C4-2B (cell line): ENCODE measurements around the gene FRMD4A.

Source experiments
- CTCF ChIP-seq: fragments of 450-650 bp; conservative IDR thresholded peaks from 2 replicates; pipeline ENCODE4 v1.5.1; 2017; ENCODE audit warnings: mild to moderate bottlenecking
- ZFX ChIP-seq: fragments of 450-650 bp; IDR thresholded peaks from 2 replicates; pipeline ENCODE4 v1.6.1; 2017

DNA sequence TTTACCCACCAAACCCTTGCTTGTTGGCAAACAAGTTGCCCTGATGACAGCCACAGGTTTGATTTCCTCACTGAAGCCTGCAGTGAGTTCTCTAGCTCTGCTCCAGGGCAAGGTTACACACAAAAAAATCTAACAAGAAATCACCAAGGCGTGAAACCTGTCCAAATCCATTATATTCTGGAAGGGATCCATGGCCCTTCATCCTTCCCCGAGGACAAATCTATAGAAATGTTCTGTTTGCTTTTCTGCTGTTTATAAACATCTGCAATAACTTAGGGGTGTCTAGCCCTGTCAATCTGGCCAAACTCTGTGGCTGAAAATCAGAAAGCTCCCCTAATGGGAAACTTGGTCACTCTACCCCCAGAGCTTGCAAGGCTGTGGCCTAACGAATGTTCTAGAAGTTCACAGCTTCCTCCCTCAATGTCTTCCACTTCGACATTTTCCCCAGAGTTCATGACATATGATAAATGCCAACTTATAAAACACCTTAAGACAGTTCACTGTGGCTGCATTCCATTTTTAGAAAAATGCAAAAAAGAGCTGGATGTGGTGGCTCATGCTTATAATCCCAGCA, 579.4 kb downstream of the FRMD4A start:
- TF ChIP-seq CTCF (no peak), ZFX (no peak)
